Fibroblast of lung (primary cell): Measurements from ENCODE around the gene CAMTA1. TPM values are rescaled to one million over a fixed set of nuclear protein-coding genes. Genes with fewer than 3 reads are reported as not detected.

Source experiments
- DNase-seq, 2 donors: peaks; one replicate each; pipeline versions ENCODE4 v3.0.0 to v3.0.0-alpha.2; 2010; ENCODE audit warnings: low read depth in 2 of 2
- H2AFZ ChIP-seq: 2 replicates; pipeline ENCODE4 v1.5.1; 2012; ENCODE audit warnings: low read length, control low read depth, inconsistent platforms
- H3K27ac ChIP-seq: 2 replicates; pipeline ENCODE4 v1.5.1; 2011; ENCODE audit warnings: low read length, control low read depth; ENCODE audit not compliant: insufficient read depth
- H3K27me3 ChIP-seq: 2 replicates; pipeline ENCODE4 v1.5.1; 2011; ENCODE audit warnings: mild to moderate bottlenecking, low read length; ENCODE audit not compliant: control insufficient read depth, insufficient read depth
- H3K36me3 ChIP-seq: 2 replicates; pipeline ENCODE4 v1.5.1; 2011; ENCODE audit warnings: low read length; ENCODE audit not compliant: control insufficient read depth, insufficient read depth
- H3K4me1 ChIP-seq: 2 replicates; pipeline ENCODE4 v1.5.1; 2011; ENCODE audit warnings: low read length; ENCODE audit not compliant: control insufficient read depth, insufficient read depth; ENCODE audit errors: extremely low read depth
- H3K4me2 ChIP-seq: 2 replicates; pipeline ENCODE4 v1.5.1; 2011; ENCODE audit warnings: low read length, control low read depth; ENCODE audit not compliant: insufficient read depth; ENCODE audit errors: extremely low read depth
- H3K4me3 ChIP-seq, 4 experiments: fragments of 200-600 bp in 1 of 4; sonication (generic) in 1 of 4; replicated peaks in 1 of 4; 2 replicates each; pipeline ENCODE4 v1.5.1; 2011 to 2016; ENCODE audit warnings: low read length in 4 of 4, low read depth in 3 of 4, mild to moderate bottlenecking in 3 of 4, control low read depth in 2 of 4, inconsistent platforms in 1 of 4, mixed read lengths in 1 of 4; ENCODE audit not compliant: insufficient read depth in 1 of 4; ENCODE audit errors: control extremely low read depth in 1 of 4
- H3K79me2 ChIP-seq: 2 replicates; pipeline ENCODE4 v1.5.1; 2012; ENCODE audit warnings: mild to moderate bottlenecking, low read length, inconsistent platforms; ENCODE audit not compliant: control insufficient read depth, insufficient read depth
- H3K9ac ChIP-seq: 2 replicates; pipeline ENCODE4 v1.5.1; 2011; ENCODE audit warnings: mild to moderate bottlenecking, low read length, control low read depth; ENCODE audit not compliant: insufficient read depth
- H3K9me3 ChIP-seq: 2 replicates; pipeline ENCODE4 v1.5.1; 2012; ENCODE audit warnings: low read depth, low read length; ENCODE audit not compliant: control insufficient read depth, insufficient read depth
- H4K20me1 ChIP-seq: 2 replicates; pipeline ENCODE4 v1.5.1; 2011; ENCODE audit warnings: low read length; ENCODE audit not compliant: control insufficient read depth, insufficient read depth; ENCODE audit errors: extremely low read depth
- CTCF ChIP-seq, 2 donors: IDR thresholded peaks in 1 of 2; conservative IDR thresholded peaks in 1 of 2; 1 replicate in 1 of 2; 2 replicates in 1 of 2; pipeline ENCODE4 v1.5.1; 2011 to 2012; ENCODE audit warnings: low read length in 2 of 2, control low read depth in 1 of 2, inconsistent platforms in 1 of 2, low read depth in 1 of 2, mild to moderate bottlenecking in 1 of 2
- EZH2 ChIP-seq: IDR thresholded peaks from 2 replicates; pipeline ENCODE4 v1.5.1; 2012; ENCODE audit warnings: low read length, control low read depth, mild to moderate bottlenecking; ENCODE audit errors: missing control alignments
- polyA plus RNA-seq, 2 donors: library from polyadenylated mRNA; depleted of rRNA in 1 of 2; stranded (reverse) in 1 of 2; unstranded in 1 of 2; fragments of >200 nt; gene quantifications; 2 replicates each; pipeline ENCODE4 v1.2.1, GENCODE V29; 2011 to 2012; ENCODE audit warnings: missing spikeins in 1 of 2
- total RNA-seq: library from RNA; depleted of rRNA; stranded (reverse); fragments of >200 nt; gene quantifications from 2 replicates; pipeline ENCODE4 v1.2.1, GENCODE V29; 2014

The CAMTA1 gene
- total and polyA plus RNA-seq, 2 donors (not counting 1 experiment from before 2014, with no cell fraction given) = 47.6 to 86.0 TPM

GRCh38 chr1:7366286-7366954 lies 581.2 kb downstream of the CAMTA1 start:
- Histone ChIP-seq H3K4me2 (no peak overlapping the region), H3K4me1 (no peaks in the 10 kb centered on the region), H2AFZ (no peak overlapping the region), H4K20me1 (no peaks in the 10 kb centered on the region), H3K9ac (no peak overlapping the region), H3K27ac (no peak overlapping the region), H3K9me3 (no peaks in the 10 kb centered on the region), H3K79me2 (no peaks in the 10 kb centered on the region), H3K4me3 (no peak overlapping the region), H3K36me3 (no peaks in the 10 kb centered on the region), H3K27me3 (peaks cover 4% of the 10 kb centered on the region)
- no peak for DNase-seq
- TF ChIP-seq CTCF (conservative IDR thresholded peaks at IDR 0.05 in 1 of 2, IDR thresholded peaks at IDR 0.05 in 1 of 2; ENCODE audit: low read depth in 1 of 2, low read length in 2 of 2) = no peak
- no peak for TF ChIP-seq EZH2

- TF ChIP-seq CTCF (conservative IDR thresholded peaks at IDR 0.05 in 1 of 2, IDR thresholded peaks at IDR 0.05 in 1 of 2; ENCODE audit: low read depth in 1 of 2, low read length in 2 of 2) (no peak), EZH2 (no peak)
- H3K36me3 ChIP-seq = no peaks in the 10 kb centered on the region
- no peak overlapping the region for H3K4me2 ChIP-seq
- no peak overlapping the region for H3K9ac ChIP-seq
- no peak overlapping the region for H3K4me3 ChIP-seq
- no peak overlapping the region for H3K27ac ChIP-seq
- no peak for DNase-seq
- H4K20me1 ChIP-seq = no peaks in the 10 kb centered on the region
- no peaks in the 10 kb centered on the region for H3K9me3 ChIP-seq
- H2AFZ ChIP-seq = no peak overlapping the region
- H3K79me2 ChIP-seq = no peaks in the 10 kb centered on the region
- H3K27me3 ChIP-seq = peaks cover 4% of the 10 kb centered on the region
- H3K4me1 ChIP-seq = no peaks in the 10 kb centered on the region
These were observed 581.9 kb downstream of the CAMTA1 start for GRCh38 chr1:7366955-7367665.

- no peaks in the 10 kb centered on the region for H3K36me3 ChIP-seq
- H2AFZ ChIP-seq = no peak overlapping the region
- H3K4me3 ChIP-seq = no peak overlapping the region
- H3K9me3 ChIP-seq = no peaks in the 10 kb centered on the region
- H3K4me1 ChIP-seq = no peaks in the 10 kb centered on the region
- DNase-seq = no peak
- H3K27me3 ChIP-seq = no peaks in the 10 kb centered on the region
- H3K27ac ChIP-seq = no peak overlapping the region
- H3K9ac ChIP-seq = no peak overlapping the region
- no peaks in the 10 kb centered on the region for H4K20me1 ChIP-seq
- no peak overlapping the region for H3K4me2 ChIP-seq
- H3K79me2 ChIP-seq = no peaks in the 10 kb centered on the region
- TF ChIP-seq EZH2 (no peak), CTCF (conservative IDR thresholded peaks at IDR 0.05 in 1 of 2, IDR thresholded peaks at IDR 0.05 in 1 of 2; ENCODE audit: low read depth in 1 of 2, low read length in 2 of 2) (no peak)
These were observed 584.6 kb downstream of the CAMTA1 start for GRCh38 chr1:7369866-7370265.
